ENCODE measurements around the gene ELOVL6. TPM values are rescaled to one million over a fixed set of nuclear protein-coding genes. Genes with fewer than 3 reads are reported as not detected.

Gene ELOVL6
- total RNA-seq, 1 experiment from 2014 or later: 38.7 TPM

- Histone ChIP-seq H3K4me2 (ENCODE audit: low read length) (no peak overlapping the region), H3K9me3 (ENCODE audit: control insufficient read depth in 1 of 2, insufficient read depth in 1 of 2, low read depth in 1 of 2, low read length in 2 of 2) (no peaks in the 10 kb centered on the region), H3K36me3 (ENCODE audit: control insufficient read depth in 1 of 2, insufficient read depth in 2 of 2, low read length in 2 of 2) (no peaks in the 10 kb centered on the region), H3K9ac (ENCODE audit: low read length) (no peak overlapping the region), H3K79me2 (ENCODE audit: insufficient read depth, low read length) (no peaks in the 10 kb centered on the region), H2AFZ (ENCODE audit: low read depth, low read length, poor library complexity, severe bottlenecking) (no peak overlapping the region), H3K9me2 (ENCODE audit: insufficient read depth) (no peaks in the 10 kb centered on the region), H3K4me3 (replicated peaks in 1 of 2; ENCODE audit: low read depth in 1 of 2, low read length in 2 of 2) (no peak overlapping the region), H3K27ac (ENCODE audit: low read depth, low read length) (no peak overlapping the region), H3K4me1 (ENCODE audit: control insufficient read depth in 1 of 2, insufficient read depth in 2 of 2, low read length in 2 of 2) (no peaks in the 10 kb centered on the region), H3K27me3 (ENCODE audit: insufficient read depth, low read length) (no peaks in the 10 kb centered on the region), H4K20me1 (ENCODE audit: insufficient read depth) (no peaks in the 10 kb centered on the region)
- ChIA-PET POLR2A (no interaction called here), RAD21 (ENCODE audit: low non-redundant PET in 1 of 2, low total read pairs in 2 of 2, uncharacterized antibody in 2 of 2, unreplicated experiment in 2 of 2) (interaction anchor here in 1 of 2 experiments (0.9 kb wide), 1 partner anchor 510 kb away, joined by 8 read pairs; no protein-coding TSS in a partner anchor), CTCF (interaction anchor here (0.9 to 3.0 kb wide), 3 partner anchors 39 to 513 kb away, joined by 3 to 13 read pairs (median 5); no protein-coding TSS in a partner anchor)
- no TSS peak for BruUV-seq (replicated peaks)
- ATAC-seq (no peak), DNase-seq (ENCODE audit: low read depth, low spot score) (no peak)
- TF ChIP-seq MAX (IDR thresholded peaks at IDR 0.05) (no peak), CBX3 (IDR thresholded peaks at IDR 0.05; ENCODE audit: low read depth) (no peak), FOSL1 (IDR thresholded peaks at IDR 0.05; ENCODE audit: low read depth) (no peak), ZNF274 (IDR thresholded peaks at IDR 0.05; ENCODE audit: low read depth, low read length) (no peak), ZBTB33 (IDR thresholded peaks at IDR 0.05; ENCODE audit: extremely low read depth, insufficient replicate concordance, low read length) (no peak), RAD21 (IDR thresholded peaks at IDR 0.05; ENCODE audit: low read depth) (no peak), JUND (IDR thresholded peaks at IDR 0.05) (no peak), EGR1 (IDR thresholded peaks at IDR 0.05; ENCODE audit: low read depth) (no peak), SP1 (IDR thresholded peaks at IDR 0.05; ENCODE audit: low read depth) (no peak), REST (IDR thresholded peaks at IDR 0.05; ENCODE audit: low read depth) (no peak), ZFX (IDR thresholded peaks at IDR 0.05) (no peak), SIN3A (IDR thresholded peaks at IDR 0.05; ENCODE audit: low read depth) (no peak), SRF (IDR thresholded peaks at IDR 0.05; ENCODE audit: low read depth) (no peak)
- intact Hi-C loops (cut with micrococcal nuclease): loop anchor here (2.0 kb wide), 2 partner anchors 206 to 340 kb away; no protein-coding TSS in a partner anchor
These were observed 193.9 kb downstream of the ELOVL6 start for GRCh38 chr4:110004556-110004955.
